Hepatocyte (in vitro differentiated cells): ENCODE results near the gene APBB2. TPM values are rescaled to one million over a fixed set of nuclear protein-coding genes. Genes with fewer than 3 reads are reported as not detected.
A peak's percentile ranks its signal among the peaks of the same experiment; 100 is the strongest.

ENCODE experiments used
- DNase-seq: peaks from one replicate; pipeline ENCODE4 v3.0.0-alpha.2; 2016; ENCODE audit warnings: low spot score
- H2AFZ ChIP-seq: fragments of 200-600 bp; sonication (generic); 2 replicates; pipeline ENCODE4 v1.6.0; 2016; ENCODE audit warnings: antibody characterized with exemption, mild to moderate bottlenecking
- H3K27ac ChIP-seq: fragments of 200-600 bp; sonication (generic); 2 replicates; pipeline ENCODE4 v1.5.1; 2016; ENCODE audit warnings: mild to moderate bottlenecking
- H3K27me3 ChIP-seq: fragments of 200-600 bp; sonication (generic); 2 replicates; pipeline ENCODE4 v1.6.1; 2016
- H3K36me3 ChIP-seq: fragments of 200-600 bp; sonication (generic); replicated peaks from 2 replicates; pipeline ENCODE4 v1.5.1; 2016; ENCODE audit warnings: low read depth; ENCODE audit not compliant: insufficient read depth
- H3K4me1 ChIP-seq: fragments of 200-600 bp; sonication (generic); 2 replicates; pipeline ENCODE4 v1.5.1; 2016; ENCODE audit warnings: mild to moderate bottlenecking, moderate library complexity; ENCODE audit not compliant: insufficient read depth
- H3K4me2 ChIP-seq: fragments of 200-600 bp; sonication (generic); 2 replicates; pipeline ENCODE4 v1.6.0; 2016
- H3K4me3 ChIP-seq: fragments of 200-600 bp; sonication (generic); 2 replicates; pipeline ENCODE4 v1.5.1; 2016; ENCODE audit warnings: mild to moderate bottlenecking
- H3K79me2 ChIP-seq: fragments of 200-600 bp; sonication (generic); 2 replicates; pipeline ENCODE4 v1.6.0; 2017; ENCODE audit warnings: mild to moderate bottlenecking
- H3K9me2 ChIP-seq: fragments of 200-600 bp; sonication (generic); replicated peaks from 2 replicates; pipeline ENCODE4 v1.6.0; 2017; ENCODE audit warnings: mild to moderate bottlenecking; ENCODE audit not compliant: insufficient read depth
- H3K9me3 ChIP-seq: fragments of 200-600 bp; sonication (generic); 2 replicates; pipeline ENCODE4 v1.5.1; 2016; ENCODE audit warnings: low read depth, mild to moderate bottlenecking
- H4K20me1 ChIP-seq: fragments of 200-600 bp; sonication (generic); 2 replicates; pipeline ENCODE4 v1.6.0; 2016; ENCODE audit warnings: mild to moderate bottlenecking; ENCODE audit not compliant: insufficient read depth, poor library complexity, severe bottlenecking
- EZH2 ChIP-seq: fragments of 200-600 bp; sonication (generic); IDR thresholded peaks from 2 replicates; pipeline ENCODE4 v1.6.1; 2016; ENCODE audit warnings: antibody characterized with exemption, mild to moderate bottlenecking, borderline replicate concordance
- EZH2phosphoT487 ChIP-seq: fragments of 200-600 bp; sonication (generic); IDR thresholded peaks from one replicate; pipeline ENCODE4 v1.6.1; 2018; ENCODE audit warnings: antibody characterized with exemption, mild to moderate bottlenecking, low read depth, moderate library complexity; ENCODE audit not compliant: unreplicated experiment, severe bottlenecking
- WGBS: methylation state at CpG from one replicate; pipeline ENCODE4 v1.1.6; 2016; ENCODE audit warnings: low lambda C conversion rate; ENCODE audit errors: missing lambda C conversion rate; 5-methylcytosine and 5-hydroxymethylcytosine counted together
- polyA plus RNA-seq: library from polyadenylated mRNA; unstranded; fragments of >200 nt; fragmentation: Nextera tagmentation; extraction: Ambion mirVana; gene quantifications from 2 replicates; pipeline ENCODE4 v1.2.1, GENCODE V29; 2016
- total RNA-seq: library from RNA; depleted of rRNA; stranded (reverse); fragments of >200 nt; gene quantifications from 2 replicates; pipeline ENCODE4 v1.2.3, GENCODE V29; 2014
- TF ChIP-seq, protein P1 (sequence below): fragments of 200-600 bp; sonication (generic); IDR thresholded peaks from 2 replicates; pipeline ENCODE4 v1.5.1; 2016; ENCODE audit warnings: antibody characterized with exemption, mild to moderate bottlenecking; ENCODE audit not compliant: poor library complexity

APBB2 gene
- total and polyA plus RNA-seq, 2 experiments from 2014 or later = 23.4 to 47.5 TPM

DNA sequence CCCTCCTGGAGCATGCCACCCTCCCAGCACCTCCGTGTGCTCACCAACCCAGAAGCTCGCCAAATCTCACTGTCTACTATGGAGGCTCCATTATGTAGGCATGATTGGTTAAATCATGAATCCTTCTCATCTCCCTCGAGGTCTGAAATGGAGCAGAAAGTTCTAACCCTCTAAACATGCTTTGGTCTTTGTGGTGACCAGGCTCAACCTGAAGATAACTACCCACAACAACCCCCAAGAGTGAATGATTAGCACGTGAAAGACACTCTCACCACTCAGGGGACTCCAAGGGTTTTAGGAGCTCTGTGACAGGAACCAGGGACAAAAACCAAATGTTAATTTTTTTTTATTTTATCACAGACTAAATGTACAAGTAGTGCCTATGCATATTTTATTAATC, 47.2 kb downstream of the APBB2 start:
- H3K27ac ChIP-seq = no peak overlapping the region
- H3K27me3 ChIP-seq = no peaks in the 10 kb centered on the region
- no peaks in the 10 kb centered on the region for H3K9me2 ChIP-seq
- no peak for DNase-seq
- WGBS = 94% methylated on average over 4 of the region's 4 CpGs
- H3K4me1 ChIP-seq = peaks cover 16% of the 10 kb centered on the region
- H3K4me3 ChIP-seq = no peak overlapping the region
- TF ChIP-seq, protein P1, sequence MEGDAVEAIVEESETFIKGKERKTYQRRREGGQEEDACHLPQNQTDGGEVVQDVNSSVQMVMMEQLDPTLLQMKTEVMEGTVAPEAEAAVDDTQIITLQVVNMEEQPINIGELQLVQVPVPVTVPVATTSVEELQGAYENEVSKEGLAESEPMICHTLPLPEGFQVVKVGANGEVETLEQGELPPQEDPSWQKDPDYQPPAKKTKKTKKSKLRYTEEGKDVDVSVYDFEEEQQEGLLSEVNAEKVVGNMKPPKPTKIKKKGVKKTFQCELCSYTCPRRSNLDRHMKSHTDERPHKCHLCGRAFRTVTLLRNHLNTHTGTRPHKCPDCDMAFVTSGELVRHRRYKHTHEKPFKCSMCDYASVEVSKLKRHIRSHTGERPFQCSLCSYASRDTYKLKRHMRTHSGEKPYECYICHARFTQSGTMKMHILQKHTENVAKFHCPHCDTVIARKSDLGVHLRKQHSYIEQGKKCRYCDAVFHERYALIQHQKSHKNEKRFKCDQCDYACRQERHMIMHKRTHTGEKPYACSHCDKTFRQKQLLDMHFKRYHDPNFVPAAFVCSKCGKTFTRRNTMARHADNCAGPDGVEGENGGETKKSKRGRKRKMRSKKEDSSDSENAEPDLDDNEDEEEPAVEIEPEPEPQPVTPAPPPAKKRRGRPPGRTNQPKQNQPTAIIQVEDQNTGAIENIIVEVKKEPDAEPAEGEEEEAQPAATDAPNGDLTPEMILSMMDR = no peak
- TF ChIP-seq EZH2 (no peak), EZH2phosphoT487 (no peak)
- H4K20me1 ChIP-seq = no peaks in the 10 kb centered on the region
- no peaks in the 10 kb centered on the region for H3K36me3 ChIP-seq
- no peaks in the 10 kb centered on the region for H3K9me3 ChIP-seq
- H3K4me2 ChIP-seq = no peak overlapping the region
- H2AFZ ChIP-seq = no peak overlapping the region
- peaks cover 86% of the 10 kb centered on the region for H3K79me2 ChIP-seq

- Histone ChIP-seq H3K4me1 (peaks cover 16% of the 10 kb centered on the region), H3K27ac (peak overlapping the region; percentile 1), H3K79me2 (peaks cover 80% of the 10 kb centered on the region), H3K9me3 (no peaks in the 10 kb centered on the region), H3K36me3 (no peaks in the 10 kb centered on the region), H3K4me2 (peak overlapping the region; percentile 48), H3K9me2 (no peaks in the 10 kb centered on the region), H3K4me3 (no peak overlapping the region), H3K27me3 (no peaks in the 10 kb centered on the region), H4K20me1 (no peaks in the 10 kb centered on the region), H2AFZ (no peak overlapping the region)
- WGBS = 64% methylated on average over 2 of the region's 2 CpGs
- DNase-seq = no peak
- TF ChIP-seq EZH2 (no peak), EZH2phosphoT487 (no peak)
- TF ChIP-seq, protein P1 = no peak
Measured at GRCh38 chr4:41164405-41164804, 49.9 kb downstream of the APBB2 start.

- Histone ChIP-seq H3K9me3 (no peaks in the 10 kb centered on the region), H3K79me2 (peaks cover 79% of the 10 kb centered on the region), H3K4me3 (no peak overlapping the region), H4K20me1 (no peaks in the 10 kb centered on the region), H3K27me3 (no peaks in the 10 kb centered on the region), H3K4me1 (peaks cover 16% of the 10 kb centered on the region), H3K9me2 (no peaks in the 10 kb centered on the region), H2AFZ (no peak overlapping the region), H3K4me2 (no peak overlapping the region), H3K27ac (no peak overlapping the region), H3K36me3 (no peaks in the 10 kb centered on the region)
- 98% methylated on average over 3 of the region's 3 CpGs for WGBS
- no peak for TF ChIP-seq EZH2
- no peak for TF ChIP-seq EZH2phosphoT487
- TF ChIP-seq, protein P1 = no peak
- no peak for DNase-seq
Measured at GRCh38 chr4:41161355-41161754, 53.0 kb downstream of the APBB2 start.

DNA sequence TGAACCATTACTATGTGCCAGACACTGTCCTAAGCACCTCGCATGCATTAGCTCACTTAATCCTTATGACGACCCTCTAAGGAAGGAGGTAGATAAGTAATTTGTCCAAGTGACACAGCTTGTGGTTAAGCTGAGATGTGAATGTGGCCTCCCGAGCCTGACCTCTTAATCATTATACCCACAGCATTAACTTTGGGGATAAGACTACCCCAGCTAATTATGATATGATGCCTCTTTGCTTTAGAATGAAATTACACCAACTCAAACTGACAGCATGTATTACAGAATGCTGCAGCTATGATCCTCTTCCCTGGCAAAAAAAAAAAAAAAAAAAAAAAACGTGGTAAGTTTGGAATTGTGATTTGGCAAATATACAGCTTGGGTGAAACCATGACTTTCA, 53.5 kb downstream of the APBB2 start:
- H3K36me3 ChIP-seq = no peaks in the 10 kb centered on the region
- H3K4me1 ChIP-seq = peaks cover 20% of the 10 kb centered on the region
- H4K20me1 ChIP-seq = no peaks in the 10 kb centered on the region
- no peaks in the 10 kb centered on the region for H3K9me2 ChIP-seq
- no peaks in the 10 kb centered on the region for H3K27me3 ChIP-seq
- 77% methylated on average over 4 of the region's 4 CpGs for WGBS
- peaks cover 80% of the 10 kb centered on the region for H3K79me2 ChIP-seq
- TF ChIP-seq EZH2phosphoT487 = no peak
- TF ChIP-seq, protein P1 = no peak
- no peak for TF ChIP-seq EZH2
- no peak overlapping the region for H3K4me2 ChIP-seq
- no peak for DNase-seq
- H3K9me3 ChIP-seq = no peaks in the 10 kb centered on the region
- H3K27ac ChIP-seq = peak overlapping the region; percentile 74
- H2AFZ ChIP-seq = no peak overlapping the region
- no peak overlapping the region for H3K4me3 ChIP-seq
